Measurements from ENCODE around the gene MVB12B. TPM values are rescaled to one million over a fixed set of nuclear protein-coding genes. Genes with fewer than 3 reads are reported as not detected.

Gene MVB12B
- total RNA-seq, 1 experiment from 2014 or later = 5.8 TPM

DNA sequence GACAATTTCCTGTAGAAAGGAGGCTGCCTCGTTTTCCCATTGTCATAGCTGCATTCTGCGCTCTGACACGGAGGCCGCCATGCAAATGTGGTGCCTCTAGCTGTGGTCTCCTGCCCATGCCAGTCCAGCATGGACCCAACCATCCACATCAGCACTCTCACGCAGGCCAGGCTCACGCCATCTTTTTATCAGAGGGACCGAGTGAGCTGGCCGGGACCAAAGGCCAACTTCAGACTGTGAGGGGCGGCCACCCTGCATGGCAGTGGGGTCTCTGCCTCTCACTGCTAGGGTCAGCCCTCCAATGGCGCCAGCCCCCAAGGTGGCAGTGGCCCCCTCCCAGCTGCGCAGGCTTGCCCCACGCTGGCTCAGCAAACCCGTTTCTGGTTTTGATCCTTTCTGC lies 155.2 kb downstream of the MVB12B start:
- WGBS (ENCODE audit: extremely low coverage, insufficient read length, low lambda C conversion rate) = no CpG with 5 or more reads among the region's 13 CpGs
- no peaks in the 10 kb centered on the region for H3K23me2 ChIP-seq (ENCODE audit: insufficient read length, low read depth, low read length, poor library complexity, severe bottlenecking)
- H3K4me3 Mint-ChIP-seq = no peak overlapping the region
- no peak overlapping the region for H3K9ac ChIP-seq (ENCODE audit: extremely low read depth, insufficient read length, low read length)
- no peaks in the 10 kb centered on the region for H3K4me1 ChIP-seq (ENCODE audit: insufficient read depth, low read length)
- H2AK5ac ChIP-seq (ENCODE audit: insufficient read length, low read length) = no peak overlapping the region
- no peak overlapping the region for H4K5ac ChIP-seq (ENCODE audit: insufficient read length, low read depth, low read length)
- no peaks in the 10 kb centered on the region for H3K79me2 ChIP-seq (ENCODE audit: insufficient read depth, low read length)
- H3T11ph ChIP-seq (ENCODE audit: low read length) = no peak overlapping the region
- H4K8ac ChIP-seq (replicated peaks; ENCODE audit: insufficient read length, low read depth, low read length) = no peak overlapping the region
- no peak overlapping the region for H3K18ac ChIP-seq (ENCODE audit: insufficient read length, low read depth, low read length)
- H3K27ac Mint-ChIP-seq = no peak overlapping the region
- no peak overlapping the region for H3K23ac ChIP-seq (ENCODE audit: insufficient read length, low read depth, low read length)
- no peak overlapping the region for H2BK20ac ChIP-seq (ENCODE audit: low read depth, low read length, poor library complexity, severe bottlenecking)
- no peak overlapping the region for H2BK5ac ChIP-seq (ENCODE audit: insufficient read length, low read length)
- H3K4ac ChIP-seq (ENCODE audit: low read depth, low read length) = no peak overlapping the region
- no peak overlapping the region for H2BK12ac ChIP-seq (ENCODE audit: insufficient read length, low read depth, low read length)
- H3K79me1 ChIP-seq (ENCODE audit: insufficient read depth, low read depth, low read length, poor library complexity, severe bottlenecking) = no peaks in the 10 kb centered on the region
- H3K27ac ChIP-seq (ENCODE audit: insufficient read length, low read depth, low read length) = no peak overlapping the region
- no peaks in the 10 kb centered on the region for H3K27me3 ChIP-seq (ENCODE audit: insufficient read depth, low read length)
- 0 out of 5 replicates have a peak, but pooled peaks cover 0 to 2% of the 10 kb centered on the region in 2 experiments for H3K9me3 Mint-ChIP-seq
- H3K4me2 ChIP-seq (ENCODE audit: insufficient read depth, insufficient read length, low read length) = no peak overlapping the region
- no peak overlapping the region for H3K56ac ChIP-seq (ENCODE audit: insufficient read length, low read depth, low read length)
- no peak overlapping the region for H3K14ac ChIP-seq (ENCODE audit: insufficient read depth, low read length)
- no peaks in the 10 kb centered on the region for H3K9me3 ChIP-seq (ENCODE audit: control insufficient read depth, low read depth, low read length)
- H2BK15ac ChIP-seq (ENCODE audit: low read depth, low read length) = no peak overlapping the region
- no peaks in the 10 kb centered on the region for H4K20me1 ChIP-seq (ENCODE audit: control insufficient read depth, insufficient read depth, insufficient read length)
- H3K36me3 Mint-ChIP-seq (ENCODE audit: insufficient read depth in 1 of 3, low read depth in 3 of 3) = peaks cover 0 to 6% (median 0%) of the 10 kb centered on the region in 3 experiments; a peak in 3 of 7 replicates
- DNase-seq = no peak
- H3K27me3 Mint-ChIP-seq (ENCODE audit: low read depth) = peaks cover 10% of the 10 kb centered on the region
- no peak overlapping the region for H2AFZ ChIP-seq (ENCODE audit: low read length)
- TF ChIP-seq, protein P1, sequence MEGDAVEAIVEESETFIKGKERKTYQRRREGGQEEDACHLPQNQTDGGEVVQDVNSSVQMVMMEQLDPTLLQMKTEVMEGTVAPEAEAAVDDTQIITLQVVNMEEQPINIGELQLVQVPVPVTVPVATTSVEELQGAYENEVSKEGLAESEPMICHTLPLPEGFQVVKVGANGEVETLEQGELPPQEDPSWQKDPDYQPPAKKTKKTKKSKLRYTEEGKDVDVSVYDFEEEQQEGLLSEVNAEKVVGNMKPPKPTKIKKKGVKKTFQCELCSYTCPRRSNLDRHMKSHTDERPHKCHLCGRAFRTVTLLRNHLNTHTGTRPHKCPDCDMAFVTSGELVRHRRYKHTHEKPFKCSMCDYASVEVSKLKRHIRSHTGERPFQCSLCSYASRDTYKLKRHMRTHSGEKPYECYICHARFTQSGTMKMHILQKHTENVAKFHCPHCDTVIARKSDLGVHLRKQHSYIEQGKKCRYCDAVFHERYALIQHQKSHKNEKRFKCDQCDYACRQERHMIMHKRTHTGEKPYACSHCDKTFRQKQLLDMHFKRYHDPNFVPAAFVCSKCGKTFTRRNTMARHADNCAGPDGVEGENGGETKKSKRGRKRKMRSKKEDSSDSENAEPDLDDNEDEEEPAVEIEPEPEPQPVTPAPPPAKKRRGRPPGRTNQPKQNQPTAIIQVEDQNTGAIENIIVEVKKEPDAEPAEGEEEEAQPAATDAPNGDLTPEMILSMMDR (conservative IDR thresholded peaks at IDR 0.05) = no peak
- H2BK120ac ChIP-seq (ENCODE audit: low read depth, low read length, poor library complexity, severe bottlenecking) = no peak overlapping the region
- H4K91ac ChIP-seq (ENCODE audit: insufficient read length, low read depth, low read length) = no peak overlapping the region
- peaks cover 6 to 7% of the 10 kb centered on the region in 2 experiments; a peak in 2 of 4 replicates for H3K4me1 Mint-ChIP-seq
